HEK293 (cell line): ENCODE results near the gene ERGIC1.

Experiments
- KLF17 ChIP-seq: fragments of 450-650 bp; formaldehyde crosslinking; IDR thresholded peaks from 2 replicates; pipeline ENCODE4 v1.5.1; 2016; ENCODE audit warnings: missing biosample characterization, missing genetic modification characterization
- SP7 ChIP-seq: fragments of 450-650 bp; formaldehyde crosslinking; IDR thresholded peaks from 2 replicates; pipeline ENCODE4 v1.5.1; 2016; ENCODE audit warnings: missing biosample characterization, missing genetic modification characterization
- TRIM28 ChIP-seq: IDR thresholded peaks from 2 replicates; pipeline ENCODE4 v1.6.1; 2011; ENCODE audit warnings: low read length, control low read depth, borderline replicate concordance
- ZBTB10 ChIP-seq: fragments of 450-650 bp; formaldehyde crosslinking; IDR thresholded peaks from 2 replicates; pipeline ENCODE4 v1.5.1; 2016; ENCODE audit warnings: missing biosample characterization, missing genetic modification characterization
- ZBTB11 ChIP-seq: fragments of 450-650 bp; formaldehyde crosslinking; conservative IDR thresholded peaks from 2 replicates; pipeline ENCODE4 v1.5.1; 2016; ENCODE audit warnings: low read depth, missing biosample characterization, missing genetic modification characterization
- ZBTB21 ChIP-seq: fragments of 450-650 bp; formaldehyde crosslinking; IDR thresholded peaks from 2 replicates; pipeline ENCODE4 v1.5.1; 2017; ENCODE audit warnings: missing biosample characterization, missing genetic modification characterization
- ZBTB26 ChIP-seq: fragments of 450-650 bp; formaldehyde crosslinking; optimal IDR thresholded peaks from 2 replicates; pipeline ENCODE3; 2016; ENCODE audit warnings: missing biosample characterization, mild to moderate bottlenecking, missing genetic modification characterization
- ZBTB44 ChIP-seq: fragments of 450-650 bp; IDR thresholded peaks from 2 replicates; pipeline ENCODE4 v1.5.1; 2018; ENCODE audit warnings: missing biosample characterization, mild to moderate bottlenecking, missing genetic modification characterization
- ZEB2 ChIP-seq: fragments of 450-650 bp; formaldehyde crosslinking; IDR thresholded peaks from 2 replicates; pipeline ENCODE4 v1.5.1; 2016; ENCODE audit warnings: missing biosample characterization, missing genetic modification characterization
- ZNF114 ChIP-seq: fragments of 450-650 bp; formaldehyde crosslinking; IDR thresholded peaks from 2 replicates; pipeline ENCODE4 v1.5.0; 2017; ENCODE audit warnings: missing biosample characterization, missing genetic modification characterization
- ZNF169 ChIP-seq: fragments of 450-650 bp; formaldehyde crosslinking; IDR thresholded peaks from 2 replicates; pipeline ENCODE4 v1.5.1; 2016; ENCODE audit warnings: missing biosample characterization, missing genetic modification characterization
- ZNF174 ChIP-seq: fragments of 450-650 bp; formaldehyde crosslinking; IDR thresholded peaks from 2 replicates; pipeline ENCODE4 v1.5.0; 2017; ENCODE audit warnings: missing biosample characterization, mild to moderate bottlenecking, missing genetic modification characterization
- ZNF175 ChIP-seq: fragments of 450-650 bp; formaldehyde crosslinking; IDR thresholded peaks from 2 replicates; pipeline ENCODE4 v1.5.1; 2016; ENCODE audit warnings: missing biosample characterization, missing genetic modification characterization
- ZNF214 ChIP-seq: fragments of 450-650 bp; formaldehyde crosslinking; IDR thresholded peaks from 2 replicates; pipeline ENCODE4 v1.5.1; 2017; ENCODE audit warnings: missing biosample characterization, mild to moderate bottlenecking, missing genetic modification characterization, borderline replicate concordance
- ZNF23 ChIP-seq: fragments of 450-650 bp; formaldehyde crosslinking; IDR thresholded peaks from 2 replicates; pipeline ENCODE4 v1.5.1; 2016; ENCODE audit warnings: missing biosample characterization, missing genetic modification characterization, borderline replicate concordance
- ZNF280C ChIP-seq: fragments of 450-650 bp; formaldehyde crosslinking; IDR thresholded peaks from 2 replicates; pipeline ENCODE4 v1.5.1; 2016; ENCODE audit warnings: missing biosample characterization, missing genetic modification characterization
- ZNF423 ChIP-seq: fragments of 450-650 bp; formaldehyde crosslinking; IDR thresholded peaks from 2 replicates; pipeline ENCODE4 v1.5.1; 2016; ENCODE audit warnings: missing biosample characterization, missing genetic modification characterization
- ZNF510 ChIP-seq: fragments of 450-650 bp; formaldehyde crosslinking; IDR thresholded peaks from 2 replicates; pipeline ENCODE4 v1.5.1; 2018; ENCODE audit warnings: mild to moderate bottlenecking, missing genetic modification characterization, missing biosample characterization; ENCODE audit not compliant: insufficient replicate concordance
- ZNF529 ChIP-seq: fragments of 450-650 bp; formaldehyde crosslinking; IDR thresholded peaks from 2 replicates; pipeline ENCODE4 v1.5.1; 2017; ENCODE audit warnings: missing genetic modification characterization, missing biosample characterization; ENCODE audit not compliant: insufficient replicate concordance
- ZNF585B ChIP-seq: fragments of 450-650 bp; formaldehyde crosslinking; IDR thresholded peaks from 2 replicates; pipeline ENCODE4 v1.5.1; 2016; ENCODE audit warnings: missing biosample characterization, missing genetic modification characterization
- ZNF621 ChIP-seq: fragments of 450-650 bp; formaldehyde crosslinking; IDR thresholded peaks from 2 replicates; pipeline ENCODE4 v1.5.1; 2017; ENCODE audit warnings: missing biosample characterization, missing genetic modification characterization
- ZNF626 ChIP-seq: fragments of 450-650 bp; sonication (Bioruptor Pico); formaldehyde crosslinking; IDR thresholded peaks from 2 replicates; pipeline ENCODE4 v1.5.1; 2018; ENCODE audit warnings: missing biosample characterization, missing genetic modification characterization, inconsistent platforms
- ZSCAN23 ChIP-seq: fragments of 450-650 bp; formaldehyde crosslinking; IDR thresholded peaks from 2 replicates; pipeline ENCODE4 v1.5.1; 2016; ENCODE audit warnings: missing biosample characterization, missing genetic modification characterization
- TF ChIP-seq, protein P1 (sequence below): fragments of 450-650 bp; formaldehyde crosslinking; IDR thresholded peaks from 2 replicates; pipeline ENCODE4 v1.5.1; 2017; ENCODE audit warnings: missing biosample characterization, missing genetic modification characterization
- TF ChIP-seq, protein P2 (sequence below): fragments of 450-650 bp; formaldehyde crosslinking; IDR thresholded peaks from 2 replicates; pipeline ENCODE4 v1.5.1; 2016; ENCODE audit warnings: missing biosample characterization, missing genetic modification characterization

The ERGIC1 gene

GRCh38 chr5:172837640-172838039 is 3.6 kb downstream of the ERGIC1 start (continued):
- TF ChIP-seq ZBTB10 (tag by site-specific recombination) (no peak), ZBTB44 (tag by site-specific recombination) (peak; percentile 79), ZNF174 (tag by site-specific recombination) (no peak), ZSCAN23 (tag by site-specific recombination) (no peak), ZNF626 (tag by site-specific recombination) (no peak), ZNF280C (tag by site-specific recombination) (no peak), ZBTB11 (tag by site-specific recombination) (no peak), KLF17 (peak; percentile 92), ZNF169 (tag by site-specific recombination) (no peak), TRIM28 (no peak), ZNF529 (tag by site-specific recombination) (no peak), ZNF214 (tag by site-specific recombination) (no peak), ZNF114 (tag by site-specific recombination) (no peak), ZBTB26 (tag by site-specific recombination) (peak; percentile 12), ZNF23 (tag by site-specific recombination) (no peak), ZNF423 (0 out of 2 replicates have a peak, but pooled peaks have one; percentile 45), ZBTB21 (tag by site-specific recombination) (no peak), ZNF621 (tag by site-specific recombination) (no peak), ZNF175 (tag by site-specific recombination) (no peak), ZNF585B (tag by site-specific recombination) (no peak), ZNF510 (no peak), ZEB2 (0 out of 2 replicates have a peak, but pooled peaks have one; percentile 22), SP7 (tag by site-specific recombination) (peak; percentile 90)
- TF ChIP-seq, protein P1, sequence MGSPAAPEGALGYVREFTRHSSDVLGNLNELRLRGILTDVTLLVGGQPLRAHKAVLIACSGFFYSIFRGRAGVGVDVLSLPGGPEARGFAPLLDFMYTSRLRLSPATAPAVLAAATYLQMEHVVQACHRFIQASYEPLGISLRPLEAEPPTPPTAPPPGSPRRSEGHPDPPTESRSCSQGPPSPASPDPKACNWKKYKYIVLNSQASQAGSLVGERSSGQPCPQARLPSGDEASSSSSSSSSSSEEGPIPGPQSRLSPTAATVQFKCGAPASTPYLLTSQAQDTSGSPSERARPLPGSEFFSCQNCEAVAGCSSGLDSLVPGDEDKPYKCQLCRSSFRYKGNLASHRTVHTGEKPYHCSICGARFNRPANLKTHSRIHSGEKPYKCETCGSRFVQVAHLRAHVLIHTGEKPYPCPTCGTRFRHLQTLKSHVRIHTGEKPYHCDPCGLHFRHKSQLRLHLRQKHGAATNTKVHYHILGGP (tag by site-specific recombination), result peak; percentile 69
- TF ChIP-seq, protein P2, sequence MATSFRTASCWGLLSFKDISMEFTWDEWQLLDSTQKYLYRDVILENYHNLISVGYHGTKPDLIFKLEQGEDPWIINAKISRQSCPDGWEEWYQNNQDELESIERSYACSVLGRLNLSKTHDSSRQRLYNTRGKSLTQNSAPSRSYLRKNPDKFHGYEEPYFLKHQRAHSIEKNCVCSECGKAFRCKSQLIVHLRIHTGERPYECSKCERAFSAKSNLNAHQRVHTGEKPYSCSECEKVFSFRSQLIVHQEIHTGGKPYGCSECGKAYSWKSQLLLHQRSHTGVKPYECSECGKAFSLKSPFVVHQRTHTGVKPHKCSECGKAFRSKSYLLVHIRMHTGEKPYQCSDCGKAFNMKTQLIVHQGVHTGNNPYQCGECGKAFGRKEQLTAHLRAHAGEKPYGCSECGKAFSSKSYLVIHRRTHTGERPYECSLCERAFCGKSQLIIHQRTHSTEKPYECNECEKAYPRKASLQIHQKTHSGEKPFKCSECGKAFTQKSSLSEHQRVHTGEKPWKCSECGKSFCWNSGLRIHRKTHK (tag by site-specific recombination), result no peak
